Prostate gland (tissue), 1 donor: ENCODE measurements around the gene DNAJC5G.

Experiments
- POLR2A ChIP-seq: fragments of 450-650 bp; IDR thresholded peaks from one replicate; pipeline ENCODE4 v1.6.1; 2016; ENCODE audit warnings: antibody characterized with exemption, mild to moderate bottlenecking
- POLR2AphosphoS5 ChIP-seq: sonication (generic); formaldehyde crosslinking; IDR thresholded peaks from one replicate; pipeline ENCODE4 v1.6.1; 2017; ENCODE audit warnings: antibody characterized with exemption

DNA sequence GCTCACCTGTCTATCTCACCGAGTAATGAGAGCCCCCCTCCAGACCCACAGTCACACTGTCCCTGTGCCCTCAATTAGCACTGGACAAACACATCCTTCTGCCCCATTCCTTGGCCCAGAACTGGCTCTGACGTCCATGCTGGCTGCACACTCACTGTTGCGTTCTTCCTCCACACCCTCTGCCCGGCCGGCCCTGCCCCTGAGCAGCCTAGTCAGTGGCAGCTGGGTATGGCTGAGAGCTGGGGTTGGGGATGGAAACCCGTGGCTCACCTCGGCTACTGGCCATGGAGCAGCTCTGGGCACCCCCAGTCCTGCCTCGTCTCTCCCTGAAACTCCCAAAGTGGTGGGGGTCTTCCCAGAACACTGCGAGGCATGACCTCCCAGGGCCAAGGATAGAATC lies 39.5 kb downstream of the DNAJC5G start:
- TF ChIP-seq POLR2AphosphoS5 (no peak), POLR2A (no peak)
